GM18868 (cell line): ENCODE data around the gene SSTR5.

Experiments used
- ATAC-seq: cut with Tn5 transposase; IDR thresholded peaks from one replicate; pipeline ENCODE4 v1.9.1; 2021; ENCODE audit warnings: mild to moderate bottlenecking, moderate library complexity; ENCODE audit not compliant: unreplicated experiment

Gene SSTR5

GRCh38 chr16:1101573-1102332 is 29.2 kb downstream of the SSTR5 start:
- no peak for ATAC-seq

DNA sequence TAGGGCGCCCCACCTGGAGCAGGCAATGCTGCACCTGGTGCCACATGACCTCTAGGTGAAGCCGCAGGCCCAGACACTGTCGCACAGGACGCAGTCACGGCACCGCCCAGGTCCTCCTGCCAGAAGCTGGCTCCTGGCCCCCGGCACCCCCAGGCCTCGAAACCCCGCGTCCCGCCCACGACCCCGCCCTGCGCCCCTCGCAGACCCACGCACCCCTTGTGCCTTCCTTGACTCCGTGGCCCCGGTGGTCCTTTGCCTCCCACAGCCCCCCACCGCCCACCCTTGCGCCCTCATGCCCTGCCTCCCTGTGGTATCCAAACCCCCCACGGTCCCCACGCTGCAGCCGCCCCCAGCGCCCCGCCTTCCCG is 29.8 kb downstream of the SSTR5 start:
- no peak for ATAC-seq

DNA sequence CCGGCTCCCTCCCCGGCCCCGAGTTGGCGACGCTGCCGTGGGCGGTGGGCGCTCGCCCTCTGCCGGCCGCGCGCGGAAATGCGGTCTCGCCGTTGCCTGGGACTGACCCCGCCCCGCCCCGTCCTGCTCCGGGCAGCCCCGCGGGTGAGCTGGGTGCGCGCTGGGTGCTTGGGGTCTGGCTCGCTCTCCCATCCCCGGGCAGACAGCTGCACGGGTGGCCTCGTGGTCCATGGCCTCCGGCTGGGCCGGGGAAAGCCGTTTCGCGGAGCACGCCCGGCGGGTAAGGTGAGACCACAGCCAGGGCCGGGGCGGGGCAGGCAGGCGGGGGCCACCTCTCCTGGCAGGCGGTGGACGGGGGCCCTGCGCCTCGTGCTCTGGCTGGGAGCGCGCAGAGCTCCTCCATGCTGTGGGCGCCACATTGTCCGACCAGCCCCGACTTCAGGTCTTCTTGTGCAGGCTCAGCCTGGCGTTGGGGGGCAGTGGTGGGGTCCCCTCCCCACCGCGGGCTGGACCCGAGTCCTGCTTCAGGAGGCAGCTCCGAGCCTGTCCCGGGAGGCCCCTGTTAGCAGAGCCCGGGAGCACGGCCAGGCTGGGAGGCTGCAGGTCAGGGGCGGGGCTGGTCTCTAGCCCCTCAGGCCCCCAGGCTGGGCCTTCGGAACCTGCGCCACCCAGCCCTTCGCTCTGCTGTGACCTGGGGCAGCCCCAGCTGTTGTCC is 30.5 kb downstream of the SSTR5 start:
- ATAC-seq: no peak

DNA sequence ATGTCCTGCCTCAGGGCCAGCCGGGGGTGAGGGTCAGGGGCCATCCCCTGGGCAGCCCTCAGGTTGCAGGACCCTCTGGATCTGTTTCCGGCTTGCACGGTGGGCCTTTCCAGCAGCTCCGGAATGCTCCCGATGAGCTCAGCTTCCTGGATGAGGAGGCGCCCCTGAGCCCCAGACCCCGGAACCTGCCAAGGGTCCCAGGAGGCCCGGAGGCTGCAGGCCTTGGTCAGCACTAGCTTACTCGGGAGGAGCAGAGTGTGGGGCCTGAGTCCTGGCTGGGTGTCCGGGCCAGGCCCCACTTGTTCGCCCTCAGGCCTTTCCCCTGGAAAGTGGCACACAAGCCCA is 31.1 kb downstream of the SSTR5 start:
- ATAC-seq: no peak

- no peak for ATAC-seq
Observed at GRCh38 chr16:1105888-1106620, 33.5 kb downstream of the SSTR5 start.

- ATAC-seq: no peak
Observed at GRCh38 chr16:1106659-1107058, 34.1 kb downstream of the SSTR5 start.

- ATAC-seq: no peak
Observed at GRCh38 chr16:1107141-1107540, 34.6 kb downstream of the SSTR5 start.

DNA sequence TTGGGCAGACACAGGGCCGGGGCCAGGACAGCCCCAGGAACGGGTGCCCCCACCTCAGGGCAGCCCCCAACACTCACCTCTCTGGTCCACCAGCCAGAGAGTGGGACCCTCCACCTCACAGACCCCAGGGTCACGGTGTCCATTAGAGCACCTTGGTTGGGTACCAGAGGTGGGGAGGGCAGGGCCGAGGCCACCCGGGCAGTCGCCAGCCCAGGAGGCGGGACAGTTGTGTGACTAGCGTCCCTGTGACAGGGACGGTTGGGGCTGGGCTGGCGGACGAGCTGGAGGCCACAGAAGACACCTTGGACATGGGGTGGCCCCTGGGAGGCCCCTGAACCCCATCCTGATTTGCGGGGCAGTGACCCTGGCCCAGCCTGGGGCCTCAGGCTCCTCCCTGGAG is 35.2 kb downstream of the SSTR5 start:
- no peak for ATAC-seq

- no peak for ATAC-seq
Observed at GRCh38 chr16:1108299-1109252, 36.0 kb downstream of the SSTR5 start.

DNA sequence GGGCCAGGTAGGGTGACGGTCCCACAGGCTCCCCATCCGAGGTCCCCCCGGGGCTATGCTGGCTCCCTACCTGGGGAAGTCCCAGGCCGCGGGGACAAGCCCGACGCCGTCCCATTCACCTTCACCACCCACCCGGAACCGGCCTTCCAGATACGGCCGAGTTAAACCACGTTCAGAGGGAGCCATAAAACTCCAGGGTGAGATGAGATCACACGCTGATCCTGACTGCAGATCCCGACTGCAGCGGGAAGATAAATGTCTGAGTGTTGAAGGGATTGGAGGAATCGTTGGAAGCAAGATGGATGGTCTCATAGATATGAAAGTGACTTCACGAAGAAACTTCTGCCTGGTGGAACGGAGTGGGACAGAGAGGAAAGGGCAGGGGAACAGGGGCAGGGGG is 37.1 kb downstream of the SSTR5 start:
- no peak for ATAC-seq

GRCh38 chr16:1112506-1113184 is 40.1 kb downstream of the SSTR5 start:
- no peak for ATAC-seq

- ATAC-seq: no peak
Observed at GRCh38 chr16:1113489-1113888, 40.9 kb downstream of the SSTR5 start.

DNA sequence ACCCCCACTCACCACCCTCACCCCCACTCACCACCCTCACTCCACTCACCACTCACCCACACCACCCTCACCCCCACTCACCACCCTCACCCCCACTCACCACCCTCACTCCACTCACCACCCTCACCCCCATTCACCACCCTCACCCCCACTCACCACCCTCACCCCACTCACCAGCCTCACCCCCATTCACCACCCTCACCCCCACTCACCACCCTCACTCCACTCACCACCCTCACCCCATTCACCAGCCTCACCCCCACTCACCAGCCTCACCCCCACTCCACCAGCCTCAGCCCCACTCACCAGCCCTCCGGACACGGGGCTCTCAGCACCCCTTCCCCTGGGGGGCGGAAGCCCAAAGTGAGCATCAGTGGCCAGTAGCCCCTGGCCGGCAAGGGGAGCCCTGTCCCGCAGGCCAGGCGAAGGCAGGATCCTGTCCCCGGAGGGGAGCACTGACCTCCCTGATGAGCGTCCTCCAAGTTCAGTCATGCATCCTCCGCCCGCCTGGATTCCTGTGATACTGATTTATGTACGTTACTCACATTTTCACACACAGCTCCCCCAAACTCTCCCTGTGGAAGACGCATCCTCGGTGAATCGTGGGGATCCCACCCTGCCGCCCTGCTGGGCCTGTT is 41.5 kb downstream of the SSTR5 start:
- no peak for ATAC-seq

DNA sequence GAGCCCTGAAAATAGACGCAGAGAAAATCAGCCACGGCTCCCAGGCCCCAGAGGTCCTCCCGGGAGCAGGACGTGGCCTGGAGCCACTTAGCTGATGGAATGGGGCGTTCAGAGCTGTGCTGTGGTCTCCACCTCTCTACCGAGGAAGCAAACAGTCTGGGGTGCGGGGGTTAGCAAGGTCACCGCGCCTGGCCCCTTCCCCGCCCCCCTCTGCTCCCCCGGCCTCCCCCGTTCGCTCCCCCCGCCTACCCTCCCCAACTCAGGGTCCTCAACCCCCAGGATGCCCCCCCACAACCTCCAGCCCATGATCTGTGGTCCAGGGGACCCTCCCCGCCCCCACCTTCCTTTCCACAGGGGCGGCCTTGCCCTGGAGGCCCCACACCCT is 44.1 kb downstream of the SSTR5 start:
- no peak for ATAC-seq

- no peak for ATAC-seq
Observed at GRCh38 chr16:1117176-1117900, 44.8 kb downstream of the SSTR5 start.

DNA sequence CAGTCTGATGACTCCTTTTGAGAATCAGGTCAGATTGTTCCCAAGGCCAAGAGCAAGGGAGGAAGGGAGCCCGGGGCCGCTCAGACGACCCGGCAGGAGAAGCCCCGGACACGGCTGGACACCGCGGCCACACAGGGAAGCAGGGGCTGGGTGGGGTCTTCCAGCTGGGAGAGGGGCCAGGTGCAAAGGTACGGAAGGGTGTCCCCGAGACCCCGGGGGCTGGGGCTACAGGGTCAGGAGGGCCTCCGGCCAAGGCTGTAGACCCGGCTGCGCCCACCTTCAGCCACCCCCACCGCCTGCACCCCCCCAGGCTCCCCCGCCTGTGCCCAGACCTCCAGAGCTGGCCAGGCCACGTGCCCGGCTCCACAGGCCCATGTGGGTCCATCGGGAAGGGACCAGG is 45.4 kb downstream of the SSTR5 start:
- ATAC-seq: no peak

GRCh38 chr16:1119129-1119528 is 46.6 kb downstream of the SSTR5 start:
- no peak for ATAC-seq

GRCh38 chr16:1119766-1120576 is 47.4 kb downstream of the SSTR5 start:
- ATAC-seq: no peak
